GM19043 (cell line): ENCODE data around the gene ABI2.
"Not testable (repeated sequence)": the region's sequence is repeated elsewhere in the genome, so short reads cannot be mapped to it uniquely, and the experiment has no call there.

Source experiments
- ATAC-seq: cut with Tn5 transposase; IDR thresholded peaks from one replicate; pipeline ENCODE4 v1.9.1; 2021; ENCODE audit warnings: low read depth; ENCODE audit not compliant: unreplicated experiment

The ABI2 gene

DNA sequence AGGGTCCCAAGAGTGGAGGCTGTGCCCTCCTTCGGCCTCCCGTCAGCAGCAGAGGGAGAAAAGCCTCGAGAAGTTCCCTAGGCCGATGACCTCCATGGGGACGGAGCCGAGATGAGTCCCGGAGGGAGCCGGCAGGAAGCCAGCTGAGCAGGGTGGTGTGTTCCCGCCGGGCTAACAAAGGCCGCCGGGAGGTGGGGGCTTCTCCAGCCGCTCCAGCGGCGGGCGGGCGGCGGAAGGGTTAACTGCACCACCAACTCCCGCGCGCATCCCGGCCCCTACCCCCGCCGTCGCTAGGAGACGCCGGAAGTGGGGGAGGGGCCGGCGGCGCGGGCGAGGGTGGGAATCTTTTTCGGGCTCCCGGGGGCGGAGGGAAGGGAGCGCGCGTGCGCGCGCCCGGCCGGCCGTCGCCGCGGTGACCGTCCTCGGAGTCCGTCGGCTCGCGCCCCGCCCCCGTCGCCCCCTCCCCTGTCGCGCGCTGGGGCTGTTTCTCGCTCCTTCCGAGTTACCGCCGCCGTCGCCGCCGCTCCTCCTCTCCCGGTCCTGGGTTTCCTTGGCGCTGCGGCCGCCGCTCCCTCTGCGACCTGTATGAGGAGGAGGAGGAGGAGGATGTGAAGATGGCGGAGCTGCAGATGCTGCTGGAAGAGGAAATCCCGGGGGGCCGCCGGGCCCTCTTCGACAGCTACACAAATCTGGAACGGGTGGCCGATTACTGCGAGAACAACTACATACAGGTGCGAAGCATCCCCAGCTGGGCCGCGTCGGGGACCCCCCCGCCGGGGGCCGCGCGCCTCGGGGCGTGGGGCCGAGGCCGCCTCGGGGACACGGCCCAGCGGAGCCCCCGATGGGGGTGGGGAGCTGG is at the start of gene ABI2:
Gene ABI2 (plus strand): TSS at position 494 of the 859 bp plus-strand sequence. CDS start 121 bp downstream, at position 615.
- peak; percentile 51 for ATAC-seq

DNA sequence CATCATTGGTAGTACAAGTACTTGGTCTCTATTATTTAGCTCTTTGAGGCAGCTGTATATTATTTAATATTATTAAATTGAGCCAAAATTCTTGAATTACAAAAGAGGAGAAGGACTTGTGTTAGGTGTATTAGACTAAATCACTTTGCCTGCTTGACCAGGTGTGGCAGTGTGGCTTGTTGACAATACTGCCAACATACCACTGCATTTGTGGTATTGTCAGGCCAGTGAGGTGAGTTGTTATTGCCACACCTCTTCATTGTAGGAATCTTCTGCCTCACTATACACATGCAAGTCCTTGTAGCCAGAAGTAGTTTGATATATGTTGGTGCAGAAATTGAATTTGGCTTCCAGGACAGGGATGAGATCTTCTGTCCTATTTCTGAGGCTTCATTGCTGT is 48.9 kb upstream of the ABI2 start:
- ATAC-seq, result no peak

DNA sequence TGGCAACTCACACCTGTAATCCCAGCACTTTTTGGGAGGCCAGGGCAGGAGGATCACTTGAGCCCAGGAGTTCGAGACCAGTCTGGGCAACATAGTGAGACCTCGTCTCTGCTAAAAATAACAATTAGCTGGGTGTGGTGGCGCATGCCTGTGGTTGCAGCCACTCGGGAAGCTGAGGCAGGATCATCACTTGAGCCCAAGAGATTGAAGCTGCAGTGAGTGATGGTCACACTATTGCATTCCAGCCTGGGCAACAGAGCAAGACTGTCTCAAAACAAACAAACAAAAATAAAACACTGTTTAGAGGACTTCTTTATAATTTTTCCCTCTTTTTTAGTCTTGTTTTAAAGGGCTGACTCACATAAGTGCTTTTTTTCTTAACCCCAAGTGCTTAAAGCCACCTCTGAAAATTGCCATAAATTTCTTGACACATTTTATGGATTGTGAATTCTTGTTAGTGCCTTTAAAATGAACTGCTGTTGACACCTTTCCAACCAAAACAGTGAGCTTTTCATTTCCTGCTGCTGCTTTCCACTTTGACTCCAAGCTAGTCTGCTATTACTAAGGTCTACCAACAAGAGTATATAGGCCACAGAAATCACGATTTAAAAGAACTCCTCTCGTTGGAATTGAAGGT is 47.6 kb upstream of the ABI2 start:
- no peak for ATAC-seq

DNA sequence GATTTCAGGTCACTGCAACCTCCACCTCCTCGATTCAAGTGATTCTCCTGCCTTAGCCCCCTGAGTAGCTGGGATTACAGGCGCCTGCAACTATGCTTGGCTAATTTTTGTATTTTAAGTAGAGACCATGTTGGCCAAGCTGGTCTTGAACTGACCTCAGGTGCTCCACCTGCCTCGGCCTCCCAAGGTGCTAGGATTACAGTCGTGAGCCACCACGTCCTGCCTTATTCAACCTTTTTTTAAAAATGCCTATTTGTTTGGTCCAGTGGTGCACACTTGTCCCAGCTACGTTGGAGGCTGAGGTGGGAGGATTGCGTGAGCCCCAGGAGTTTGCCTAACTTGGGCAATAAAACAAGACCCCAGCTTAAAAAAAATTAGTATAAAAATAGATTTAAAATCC is 46.1 kb upstream of the ABI2 start:
- no peak for ATAC-seq

DNA sequence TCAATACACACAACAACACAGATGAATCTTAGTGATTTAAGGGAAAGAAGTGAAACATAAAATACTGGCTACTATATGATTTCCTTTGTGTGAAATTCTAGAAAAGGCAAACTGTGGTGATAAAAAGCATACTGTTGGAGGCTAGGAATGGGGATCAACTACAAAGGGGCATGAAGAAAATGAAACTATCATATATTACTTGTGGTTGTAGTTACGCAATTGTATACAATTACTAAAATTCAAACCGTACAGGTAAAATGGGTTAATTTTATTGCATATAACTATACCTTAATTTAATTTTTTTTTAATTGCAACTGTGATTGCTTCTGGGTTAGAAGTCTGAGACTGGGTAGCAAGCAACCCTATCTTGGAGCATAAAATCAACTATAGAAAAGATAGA is 41.7 kb upstream of the ABI2 start:
- ATAC-seq, result no peak

DNA sequence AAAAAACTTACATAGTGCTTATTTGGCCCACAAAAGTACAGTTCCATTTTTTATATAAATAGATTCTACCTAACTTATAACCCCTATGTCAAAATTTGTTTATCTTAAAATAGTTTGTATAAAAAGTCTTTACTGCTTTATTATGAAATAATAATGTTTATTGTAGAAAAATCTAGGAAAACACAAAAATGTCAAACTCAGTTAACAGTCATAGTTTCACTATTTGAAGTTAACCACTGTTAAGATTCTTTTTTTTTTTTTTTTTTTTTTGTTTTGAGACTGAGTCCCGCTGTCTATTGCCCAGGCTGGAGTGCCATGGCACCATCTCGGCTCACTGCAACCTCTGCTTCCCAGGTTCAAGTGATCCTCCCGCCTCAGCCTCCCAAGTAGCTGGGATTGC is 26.5 kb upstream of the ABI2 start:
- ATAC-seq, result no peak

DNA sequence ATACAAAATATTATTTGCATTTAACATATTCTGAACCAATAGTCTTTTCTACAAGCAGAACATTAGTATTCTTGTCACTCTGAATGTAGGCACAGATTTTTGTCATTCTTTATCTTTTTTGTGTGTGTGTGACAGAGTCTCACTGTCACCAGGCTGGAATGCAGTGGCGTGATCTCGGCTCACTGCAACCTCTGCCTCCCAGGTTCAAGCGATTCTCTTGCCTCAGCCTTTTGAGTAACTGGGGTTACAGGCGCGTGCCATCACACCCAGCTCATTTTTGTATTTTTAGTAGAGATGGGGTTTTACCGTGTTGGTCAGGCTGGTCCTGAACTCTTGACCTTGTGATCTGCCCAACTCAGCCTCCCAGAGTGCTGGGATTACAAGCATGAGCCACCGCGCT is 25.6 kb upstream of the ABI2 start:
- ATAC-seq, result not testable (repeated sequence)

DNA sequence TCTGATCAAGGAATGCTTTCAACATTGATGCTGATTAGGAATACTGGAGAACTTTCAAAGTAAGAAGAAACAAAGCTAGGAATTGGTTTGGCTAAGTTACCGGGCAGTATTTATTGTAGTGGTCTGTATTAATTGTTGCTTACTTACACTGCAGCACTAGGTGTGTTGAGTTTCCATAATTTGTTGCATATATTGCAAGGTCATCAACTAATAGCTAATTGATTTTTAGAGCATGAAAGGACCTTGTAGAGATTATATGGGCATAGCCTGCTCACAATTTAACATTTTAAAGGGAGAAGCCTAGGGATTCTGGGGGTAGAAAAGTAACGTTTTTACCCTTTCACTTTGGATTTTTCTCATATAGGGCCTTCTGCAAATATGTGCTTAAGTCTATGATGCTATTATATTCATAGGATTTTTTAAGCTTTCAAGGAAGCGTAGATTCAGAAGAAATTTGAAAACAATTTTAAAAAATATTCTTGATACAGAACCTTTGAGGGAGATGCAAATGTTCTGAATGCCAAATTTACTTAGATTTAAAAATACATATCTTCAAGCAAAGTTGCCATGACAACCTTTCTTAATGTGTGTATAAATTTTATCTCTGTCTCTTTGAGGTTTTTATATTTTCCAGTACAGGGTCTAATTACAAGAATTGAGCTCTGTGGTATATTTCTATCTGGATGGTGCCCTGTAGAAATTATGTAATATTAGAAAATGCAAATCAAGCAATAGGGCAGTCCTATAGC is 17.3 kb upstream of the ABI2 start:
- ATAC-seq, result no peak

DNA sequence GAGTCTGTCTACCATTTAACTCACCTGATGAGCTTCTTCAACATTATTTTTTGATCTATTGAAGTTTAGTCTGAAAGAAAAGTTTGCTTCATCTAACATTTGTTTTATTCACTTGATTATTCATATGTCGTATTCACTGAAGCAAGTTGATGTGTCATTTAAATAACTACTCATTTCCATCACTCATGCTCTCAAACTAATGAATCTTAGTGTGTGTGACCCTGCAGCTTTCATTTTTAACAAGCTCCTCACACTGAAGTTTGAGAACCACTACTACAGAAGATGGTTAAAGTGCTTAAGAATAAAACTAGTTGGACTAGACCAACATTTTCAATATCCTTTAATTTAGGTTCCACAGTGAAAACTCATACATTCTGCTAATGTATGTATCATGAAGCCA is 1.8 kb upstream of the ABI2 start:
- ATAC-seq, result no peak

DNA sequence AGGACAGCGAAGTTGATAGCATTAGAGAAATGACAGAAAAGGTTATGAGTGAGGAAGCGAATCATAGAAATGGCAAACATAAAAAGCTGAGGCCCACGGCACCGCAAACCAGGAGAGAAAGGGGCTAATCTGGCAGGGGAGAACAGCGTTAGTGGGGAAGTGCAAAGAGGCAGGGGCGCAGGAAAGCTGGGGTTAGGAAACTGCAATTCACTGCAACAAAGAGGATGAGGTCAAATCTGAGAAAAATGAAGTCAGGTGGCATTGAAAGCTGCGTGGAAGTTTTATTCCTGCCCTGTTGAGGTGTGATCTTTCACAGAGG is 653 bp upstream of the ABI2 start:
- ATAC-seq, result no peak

DNA sequence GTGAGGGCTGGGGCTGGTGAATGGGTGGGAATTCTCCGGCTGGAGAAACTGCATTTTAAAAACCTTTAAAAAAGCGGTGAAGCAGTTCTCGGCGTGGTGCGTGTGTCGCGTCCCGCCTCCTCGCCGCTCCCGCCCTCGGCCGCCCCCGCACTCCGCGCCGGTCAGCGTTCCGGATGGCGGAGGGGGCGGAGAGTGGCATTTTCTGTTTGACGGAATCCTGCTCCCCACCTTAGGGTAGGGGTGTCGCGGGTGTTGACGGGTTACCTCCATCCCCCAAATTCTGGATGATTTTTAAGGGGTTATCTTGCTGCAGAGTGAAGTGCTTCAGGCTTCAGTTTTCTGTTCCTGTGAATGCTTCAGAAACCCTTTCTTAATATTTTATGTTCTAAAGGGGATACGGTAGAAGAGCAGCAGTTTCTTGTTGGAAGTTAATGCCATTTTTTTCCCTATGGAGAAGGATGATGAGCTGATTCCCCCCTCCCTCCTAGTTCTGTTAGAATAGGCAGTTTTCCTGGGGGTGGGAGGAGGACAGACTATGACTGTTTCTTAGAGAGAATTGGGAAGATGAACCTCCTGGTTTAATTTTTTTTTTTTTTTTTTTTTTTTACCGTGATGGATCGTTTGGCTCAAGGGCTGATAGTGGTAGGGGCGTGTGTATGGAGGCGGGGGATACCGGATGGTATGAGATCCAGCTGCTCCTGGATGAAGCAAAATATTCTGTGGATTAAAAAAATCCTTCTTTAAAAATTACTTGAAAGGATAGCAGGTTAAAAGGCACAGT is 756 bp downstream of the ABI2 start:
- peak; percentile 40 for ATAC-seq

DNA sequence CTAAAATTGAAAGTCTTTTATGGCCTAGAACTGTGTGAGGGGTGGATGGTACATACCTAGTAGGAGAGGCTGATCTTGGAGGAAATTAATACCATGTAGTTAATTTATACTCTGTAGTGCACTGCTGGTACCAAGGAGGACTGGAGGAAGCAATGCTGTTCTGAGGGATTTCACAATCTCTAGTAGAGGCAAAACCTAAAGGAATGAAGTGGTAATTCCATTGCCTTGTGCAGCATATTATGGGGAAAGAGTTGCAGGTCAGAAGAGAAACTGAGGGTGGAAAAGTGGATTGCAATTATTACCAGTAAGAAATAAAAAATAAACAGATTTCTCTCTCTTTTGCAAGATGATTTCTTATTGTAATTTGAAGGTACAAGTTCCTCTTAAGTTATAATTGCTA is 2.2 kb downstream of the ABI2 start:
- no peak for ATAC-seq

DNA sequence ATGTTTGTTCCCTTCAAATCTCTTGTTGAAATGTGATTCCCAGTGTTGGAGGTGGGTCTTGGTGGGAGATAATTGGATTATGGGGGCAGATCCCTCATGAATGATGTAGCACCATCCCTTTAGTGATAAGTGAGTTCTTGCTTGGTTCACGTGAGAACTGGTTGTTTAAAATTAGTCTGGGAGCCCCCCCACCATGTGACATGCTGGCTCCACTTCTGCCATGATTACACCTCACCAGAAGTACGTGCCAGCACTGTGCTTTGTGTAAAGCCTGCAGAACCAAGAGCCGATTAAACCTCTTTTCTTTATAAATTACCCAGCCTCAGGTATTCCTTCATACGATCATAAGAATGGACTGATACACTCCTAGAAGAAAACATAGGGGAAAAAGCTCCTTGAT is 10.1 kb downstream of the ABI2 start:
- no peak for ATAC-seq

DNA sequence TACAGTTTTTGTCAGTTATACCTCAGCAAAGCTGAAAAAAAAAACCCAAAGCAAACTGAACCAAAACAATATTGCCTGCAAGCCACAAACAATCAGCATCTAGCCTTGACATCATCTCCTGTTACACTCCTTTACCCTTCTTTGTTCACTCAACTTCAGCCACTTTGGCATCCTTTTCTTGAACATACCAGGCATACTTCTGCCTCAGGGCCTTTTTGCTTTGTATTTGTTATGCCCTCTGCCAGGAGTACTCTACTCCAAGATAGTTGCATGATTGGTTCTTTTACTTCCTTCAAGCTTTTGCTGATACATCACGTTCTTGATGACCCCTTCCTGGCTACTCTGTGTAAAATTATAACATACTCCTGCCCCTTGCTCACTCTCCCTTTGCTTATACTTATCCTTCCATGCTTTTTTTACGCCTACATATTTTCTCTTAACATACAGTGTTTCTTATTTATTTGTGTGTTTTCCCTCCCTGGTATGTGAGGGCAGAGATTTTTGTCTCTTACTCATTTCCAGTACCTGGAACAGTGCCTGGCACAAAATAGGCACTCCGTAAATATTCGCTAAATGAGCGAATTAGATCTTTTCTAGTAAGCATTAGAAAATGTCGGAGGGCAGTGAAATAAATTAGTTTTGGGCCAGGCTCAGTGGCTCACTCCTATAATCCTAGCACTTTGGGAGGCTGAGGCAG is 12.7 kb downstream of the ABI2 start:
- ATAC-seq, result no peak

DNA sequence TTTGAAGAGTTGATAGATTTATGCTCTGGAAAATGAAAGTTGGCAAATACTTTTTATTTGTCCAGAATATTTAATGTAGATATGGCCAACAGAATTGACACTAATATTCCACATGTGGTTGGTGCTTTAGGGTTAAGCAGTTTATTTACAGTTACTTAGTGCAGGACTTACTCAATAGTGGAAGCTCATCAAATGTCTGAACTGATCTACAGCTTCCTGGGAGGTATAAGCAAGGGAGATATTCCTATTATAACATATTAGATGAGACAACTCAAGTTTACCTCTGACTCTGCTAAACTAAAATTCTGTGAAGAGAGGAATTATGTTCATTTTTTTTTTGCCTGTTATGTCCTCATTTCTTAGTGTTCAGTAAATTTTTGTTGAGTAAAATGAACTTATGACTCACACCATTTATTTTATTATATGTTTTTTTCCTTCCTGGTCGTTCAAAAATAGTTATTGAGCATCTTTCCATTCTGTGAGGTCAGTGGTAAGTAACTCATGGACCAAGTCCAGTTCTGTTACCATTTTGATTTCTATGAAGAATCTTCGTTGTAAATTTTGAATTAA is 13.6 kb downstream of the ABI2 start:
- ATAC-seq, result no peak

DNA sequence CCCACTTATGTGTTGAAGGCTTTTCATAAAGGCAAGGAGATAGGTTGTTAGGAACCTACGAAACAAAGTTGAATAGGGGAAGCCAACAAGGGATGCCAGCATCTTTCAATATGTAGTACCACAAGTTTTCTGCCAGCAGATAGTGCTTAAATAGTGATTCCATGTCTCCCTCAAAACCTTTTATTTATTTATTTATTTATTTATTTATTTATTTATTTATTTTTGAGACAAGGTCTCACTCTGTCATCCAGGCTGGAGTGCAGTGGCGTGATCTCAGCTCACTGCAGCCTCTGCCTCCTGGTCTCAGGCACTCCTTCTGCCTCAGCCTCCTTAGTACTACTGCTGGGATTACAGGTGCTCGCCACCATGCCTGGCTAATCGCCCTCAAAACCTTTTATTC is 14.2 kb downstream of the ABI2 start:
- not testable (repeated sequence) for ATAC-seq

DNA sequence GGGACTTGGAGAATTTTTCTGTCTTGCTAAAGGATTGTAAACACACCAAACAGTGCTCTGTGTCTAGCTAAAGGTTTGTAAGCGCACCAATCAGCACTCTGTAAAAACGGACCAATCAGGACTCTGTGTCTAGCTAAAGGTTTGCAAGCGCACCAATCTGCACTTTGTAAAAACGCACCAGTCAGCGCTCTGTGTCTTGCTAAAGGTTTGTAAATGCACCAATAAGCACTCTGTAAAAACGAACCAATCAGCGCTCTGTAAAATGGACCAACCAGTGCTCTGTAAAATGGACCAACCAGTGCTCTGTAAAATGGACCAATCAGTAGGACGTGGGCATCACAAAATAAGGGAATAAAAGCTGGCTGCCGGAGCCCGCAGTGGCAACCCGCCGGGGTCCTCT is 16.5 kb downstream of the ABI2 start:
- ATAC-seq, result no peak

DNA sequence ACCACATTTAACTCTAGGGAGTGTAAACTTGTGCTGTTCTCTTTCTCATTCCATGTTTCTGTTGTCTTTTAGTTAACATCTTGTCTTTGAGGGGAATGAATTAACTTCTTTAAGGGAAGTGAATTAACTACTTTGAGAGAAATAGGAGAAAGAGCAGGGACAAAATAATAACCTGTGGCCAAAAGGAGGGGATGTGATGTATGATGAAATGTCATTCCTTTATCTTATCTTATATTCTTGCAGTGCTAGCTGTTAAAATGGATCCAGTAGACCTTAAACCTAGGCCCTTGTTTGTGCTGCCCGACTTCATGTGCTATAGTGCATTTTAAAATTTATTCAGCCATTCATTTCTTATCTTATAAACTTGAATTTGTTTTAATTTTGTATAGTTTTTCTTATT is 18.4 kb downstream of the ABI2 start:
- no peak for ATAC-seq

DNA sequence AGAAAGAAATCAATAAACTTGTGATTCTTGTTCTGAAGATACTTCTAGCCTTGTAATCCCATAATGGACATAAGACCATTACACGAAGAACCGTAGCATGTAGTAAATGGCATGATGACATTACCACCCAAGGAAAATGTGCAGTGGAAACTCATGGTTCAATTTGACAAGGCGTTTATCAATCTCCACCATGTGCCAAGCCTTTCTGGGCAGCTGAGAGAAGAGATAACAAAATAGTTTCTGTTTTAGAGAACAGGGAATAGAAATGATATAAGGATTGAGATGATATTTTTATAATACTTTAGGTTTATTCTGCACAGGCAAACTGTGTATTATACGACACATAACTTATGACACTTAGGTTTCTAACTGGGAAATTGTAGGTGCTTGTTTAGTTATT is 19.2 kb downstream of the ABI2 start:
- no peak for ATAC-seq
